MM.1S (cell line): ENCODE data around the gene NXT1.

ENCODE experiments used
- DNase-seq: peaks from one replicate; pipeline ENCODE4 v3.0.0-alpha.2; 2015
- H2AFZ ChIP-seq: fragments of 300-600 bp; sonication (generic); 2 replicates; pipeline ENCODE4 v1.6.0; 2016; ENCODE audit warnings: antibody characterized with exemption, low read length
- H3F3A ChIP-seq: fragments of 300-600 bp; sonication (generic); 2 replicates; pipeline ENCODE4 v1.6.1; 2016; ENCODE audit warnings: mild to moderate bottlenecking, antibody characterized with exemption, low read length, moderate library complexity, mixed read lengths; ENCODE audit not compliant: insufficient read depth
- H3K27ac ChIP-seq: fragments of 300-600 bp; sonication (generic); 2 replicates; pipeline ENCODE4 v1.5.1; 2016; ENCODE audit warnings: mild to moderate bottlenecking, low read length
- H3K27me3 ChIP-seq: fragments of 300-600 bp; sonication (generic); replicated peaks from 2 replicates; pipeline ENCODE4 v1.6.0; 2016; ENCODE audit warnings: low read length; ENCODE audit not compliant: insufficient read depth
- H3K36me3 ChIP-seq: fragments of 300-600 bp; sonication (generic); replicated peaks from 2 replicates; pipeline ENCODE4 v1.6.1; 2016; ENCODE audit warnings: mild to moderate bottlenecking, low read length, mixed read lengths; ENCODE audit not compliant: insufficient read depth
- H3K4me1 ChIP-seq: fragments of 300-600 bp; sonication (generic); 2 replicates; pipeline ENCODE4 v1.6.1; 2016; ENCODE audit warnings: low read length, mixed read lengths
- H3K4me2 ChIP-seq: fragments of 300-600 bp; sonication (generic); 2 replicates; pipeline ENCODE4 v1.6.0; 2016; ENCODE audit warnings: low read depth, low read length
- H3K4me3 ChIP-seq: fragments of 300-600 bp; sonication (generic); 2 replicates; pipeline ENCODE4 v1.5.1; 2016; ENCODE audit warnings: low read length, mixed read lengths
- H3K79me2 ChIP-seq: fragments of 300-600 bp; sonication (generic); 2 replicates; pipeline ENCODE4 v1.6.1; 2016; ENCODE audit warnings: mixed run types, low read length, mixed read lengths
- H3K9ac ChIP-seq: fragments of 300-600 bp; sonication (generic); 2 replicates; pipeline ENCODE4 v1.6.1; 2016; ENCODE audit warnings: low read length, mixed read lengths
- H3K9me2 ChIP-seq: fragments of 300-600 bp; sonication (generic); replicated peaks from 2 replicates; pipeline ENCODE4 v1.6.1; 2016; ENCODE audit warnings: mild to moderate bottlenecking, low read length, mixed read lengths; ENCODE audit not compliant: insufficient read depth
- H3K9me3 ChIP-seq: fragments of 300-600 bp; sonication (generic); replicated peaks from 2 replicates; pipeline ENCODE4 v1.6.1; 2016; ENCODE audit warnings: mild to moderate bottlenecking, low read length, mixed read lengths; ENCODE audit not compliant: insufficient read depth
- H4K20me1 ChIP-seq: fragments of 300-600 bp; sonication (generic); 2 replicates; pipeline ENCODE4 v1.6.1; 2016; ENCODE audit warnings: mild to moderate bottlenecking, low read length, moderate library complexity, mixed read lengths; ENCODE audit not compliant: insufficient read depth
- CTCF ChIP-seq: fragments of 300-600 bp; sonication (generic); IDR thresholded peaks from 2 replicates; pipeline ENCODE4 v1.5.1; 2016; ENCODE audit warnings: antibody characterized with exemption, low read length, mixed read lengths
- EZH2 ChIP-seq: fragments of 300-600 bp; sonication (generic); optimal IDR thresholded peaks from 2 replicates; pipeline ENCODE3; 2017; ENCODE audit warnings: low read depth, mild to moderate bottlenecking, antibody characterized with exemption, low read length, mixed read lengths
- EZH2phosphoT487 ChIP-seq: fragments of 300-600 bp; sonication (generic); IDR thresholded peaks from 2 replicates; pipeline ENCODE4 v1.6.1; 2018; ENCODE audit warnings: antibody characterized with exemption, low read length

NXT1 gene

DNA sequence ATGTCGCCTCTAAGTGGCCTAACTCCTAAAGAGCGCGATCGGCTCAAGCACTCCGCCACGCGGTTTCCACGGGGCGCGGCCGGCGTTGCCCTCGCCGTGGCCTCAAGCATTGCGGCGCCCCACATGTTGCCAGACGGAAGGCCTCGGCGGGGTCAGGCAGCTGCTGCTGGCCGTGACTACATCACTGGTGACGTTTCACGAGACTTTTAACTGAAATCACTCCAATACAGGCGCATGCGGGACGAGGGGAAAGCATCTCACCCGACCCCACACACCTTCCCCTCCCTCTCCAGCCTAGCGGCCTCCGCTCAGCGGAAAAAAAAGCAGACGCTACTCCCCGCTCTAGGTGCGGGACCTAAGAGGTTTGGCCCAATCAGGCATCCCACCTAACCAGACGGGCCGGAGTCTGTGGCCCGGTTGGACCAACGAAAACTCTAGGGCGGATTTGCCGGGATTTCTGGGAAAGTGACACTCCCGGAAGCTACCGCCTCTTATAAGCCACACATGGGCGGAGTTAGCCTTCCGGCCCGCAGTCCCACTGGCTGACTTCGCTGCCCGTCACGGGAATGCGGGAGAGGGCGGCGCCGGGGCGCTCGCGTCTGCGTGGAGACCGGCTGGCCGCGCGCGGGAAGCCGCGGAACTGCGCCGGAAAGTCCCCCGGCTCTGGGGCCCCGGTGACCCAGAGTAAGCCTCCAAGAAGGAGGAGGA is at the start of gene NXT1:
Gene NXT1, plus strand, starts transcription at position 596 of the 708 bp plus-strand sequence. CDS start 3,251 bp downstream, outside the sequence.
- Histone ChIP-seq H3K9ac (peak within 1 kb of the TSS; percentile 98), H3K4me3 (peak within 1 kb of the TSS; percentile 98), H3F3A (peaks cover 22% of the 10 kb centered on the region), H3K9me3 (no peaks in the 10 kb centered on the region), H3K79me2 (peaks cover 52% of the 10 kb centered on the region), H3K36me3 (no peaks in the 10 kb centered on the region), H3K27me3 (no peaks in the 10 kb centered on the region), H3K27ac (peak within 1 kb of the TSS; percentile 94), H3K9me2 (no peaks in the 10 kb centered on the region), H4K20me1 (no peaks in the 10 kb centered on the region), H3K4me1 (peaks cover 18% of the 10 kb centered on the region), H3K4me2 (peak within 1 kb of the TSS; percentile 82), H2AFZ (peak within 1 kb of the TSS; percentile 74)
- TF ChIP-seq EZH2phosphoT487 (no peak), EZH2 (no peak), CTCF (no peak)
- peak; percentile 97 for DNase-seq

GRCh38 chr20:23301436-23302050 is 49.0 kb upstream of the NXT1 start:
- no peaks in the 10 kb centered on the region for H3K4me1 ChIP-seq
- H3K27ac ChIP-seq, result no peak overlapping the region
- H3K79me2 ChIP-seq, result no peaks in the 10 kb centered on the region
- no peaks in the 10 kb centered on the region for H3K36me3 ChIP-seq
- H3K4me2 ChIP-seq, result no peak overlapping the region
- H3K9me2 ChIP-seq, result no peaks in the 10 kb centered on the region
- no peak overlapping the region for H2AFZ ChIP-seq
- no peaks in the 10 kb centered on the region for H4K20me1 ChIP-seq
- TF ChIP-seq CTCF (no peak), EZH2phosphoT487 (no peak), EZH2 (no peak)
- H3K9me3 ChIP-seq, result no peaks in the 10 kb centered on the region
- H3K4me3 ChIP-seq, result no peak overlapping the region
- no peaks in the 10 kb centered on the region for H3F3A ChIP-seq
- H3K9ac ChIP-seq, result no peak overlapping the region
- DNase-seq, result no peak
- H3K27me3 ChIP-seq, result no peaks in the 10 kb centered on the region

DNA sequence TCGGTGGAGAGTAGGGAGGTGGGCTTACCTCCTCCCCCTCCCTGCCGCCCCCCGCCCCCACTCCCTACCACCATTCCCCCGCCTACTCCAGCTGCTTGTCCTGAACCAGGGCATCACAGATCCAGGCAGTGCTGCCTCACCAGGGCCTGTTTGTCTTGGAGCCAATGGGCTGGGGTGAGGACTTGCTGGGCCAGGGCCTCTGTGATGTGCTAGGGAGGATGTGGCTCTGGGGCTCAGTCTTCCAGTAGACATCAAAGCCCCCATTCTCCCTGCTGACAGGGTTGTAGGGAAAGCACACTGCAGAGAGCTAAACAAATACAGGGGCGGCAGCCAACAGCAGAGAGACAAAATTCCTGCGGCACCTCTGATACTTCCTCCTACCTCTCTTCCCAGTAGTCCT is 48.2 kb upstream of the NXT1 start:
- H3K27me3 ChIP-seq, result no peaks in the 10 kb centered on the region
- H3K36me3 ChIP-seq, result no peaks in the 10 kb centered on the region
- no peak overlapping the region for H2AFZ ChIP-seq
- no peak overlapping the region for H3K4me3 ChIP-seq
- H3K79me2 ChIP-seq, result no peaks in the 10 kb centered on the region
- H3K9me2 ChIP-seq, result no peaks in the 10 kb centered on the region
- no peak for DNase-seq
- H3K9me3 ChIP-seq, result no peaks in the 10 kb centered on the region
- no peak overlapping the region for H3K9ac ChIP-seq
- no peaks in the 10 kb centered on the region for H4K20me1 ChIP-seq
- TF ChIP-seq EZH2 (no peak), CTCF (no peak), EZH2phosphoT487 (no peak)
- no peaks in the 10 kb centered on the region for H3F3A ChIP-seq
- no peak overlapping the region for H3K27ac ChIP-seq
- H3K4me1 ChIP-seq, result no peaks in the 10 kb centered on the region
- no peak overlapping the region for H3K4me2 ChIP-seq
